Gastroesophageal sphincter (tissue), 3 donors: Measurements from ENCODE around the gene CPT1C.

ENCODE experiments used
- POLR2A ChIP-seq, 2 donors: fragments of 450-650 bp; IDR thresholded peaks; one replicate each; pipeline ENCODE4 v1.6.1; 2017; ENCODE audit warnings: antibody characterized with exemption in 2 of 2, mild to moderate bottlenecking in 2 of 2, moderate library complexity in 1 of 2
- TF ChIP-seq, protein P1 (sequence below), 4 experiments: fragments of 200-600 bp in 2 of 4; fragments of 450-650 bp in 2 of 4; sonication (generic) in 1 of 4; IDR thresholded peaks; one replicate each; pipeline ENCODE4 v1.5.1; 2017 to 2019; ENCODE audit warnings: antibody characterized with exemption in 4 of 4, mild to moderate bottlenecking in 2 of 4, moderate library complexity in 2 of 4

DNA sequence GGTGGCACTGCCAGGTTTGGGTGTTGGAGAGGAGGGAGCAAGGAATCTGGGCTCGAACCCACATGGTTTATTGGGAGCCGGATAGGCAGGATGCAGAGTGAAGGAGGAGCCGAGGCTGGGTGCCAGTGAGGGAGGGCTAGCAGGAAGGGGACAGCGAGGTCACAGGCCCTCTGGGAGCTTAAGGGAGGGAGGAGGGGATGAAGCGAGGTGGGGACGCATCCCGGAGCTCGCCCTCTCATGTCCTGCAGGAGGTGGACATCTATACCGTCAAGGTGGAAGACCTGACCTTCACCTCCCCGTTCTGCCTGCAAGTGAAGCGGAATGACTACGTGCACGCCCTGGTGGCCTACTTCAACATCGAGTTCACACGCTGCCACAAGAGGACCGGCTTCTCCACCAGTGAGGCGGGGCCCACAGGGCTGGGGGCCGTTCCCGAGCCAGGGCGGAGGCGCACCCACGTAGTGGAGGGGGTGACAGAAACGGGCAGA is 5.0 kb upstream of the CPT1C start:
- TF ChIP-seq, protein P1, sequence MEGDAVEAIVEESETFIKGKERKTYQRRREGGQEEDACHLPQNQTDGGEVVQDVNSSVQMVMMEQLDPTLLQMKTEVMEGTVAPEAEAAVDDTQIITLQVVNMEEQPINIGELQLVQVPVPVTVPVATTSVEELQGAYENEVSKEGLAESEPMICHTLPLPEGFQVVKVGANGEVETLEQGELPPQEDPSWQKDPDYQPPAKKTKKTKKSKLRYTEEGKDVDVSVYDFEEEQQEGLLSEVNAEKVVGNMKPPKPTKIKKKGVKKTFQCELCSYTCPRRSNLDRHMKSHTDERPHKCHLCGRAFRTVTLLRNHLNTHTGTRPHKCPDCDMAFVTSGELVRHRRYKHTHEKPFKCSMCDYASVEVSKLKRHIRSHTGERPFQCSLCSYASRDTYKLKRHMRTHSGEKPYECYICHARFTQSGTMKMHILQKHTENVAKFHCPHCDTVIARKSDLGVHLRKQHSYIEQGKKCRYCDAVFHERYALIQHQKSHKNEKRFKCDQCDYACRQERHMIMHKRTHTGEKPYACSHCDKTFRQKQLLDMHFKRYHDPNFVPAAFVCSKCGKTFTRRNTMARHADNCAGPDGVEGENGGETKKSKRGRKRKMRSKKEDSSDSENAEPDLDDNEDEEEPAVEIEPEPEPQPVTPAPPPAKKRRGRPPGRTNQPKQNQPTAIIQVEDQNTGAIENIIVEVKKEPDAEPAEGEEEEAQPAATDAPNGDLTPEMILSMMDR (IDR thresholded peaks at IDR 0.05) = no peak
- no peak for TF ChIP-seq POLR2A (IDR thresholded peaks at IDR 0.05)
